RWPE2 (cell line): ENCODE measurements around the gene PSMD13.

Experiments used
- ATAC-seq: fragments of 200-7000 bp; cut with Tn5 transposase; 3 replicates; pipeline ENCODE4 v1.9.1; 2021; ENCODE audit warnings: low read depth
- DNase-seq: peaks from one replicate; pipeline ENCODE4 v3.0.0-alpha.2; 2020; ENCODE audit warnings: low spot score
- H3K27ac ChIP-seq: fragments of 450-650 bp; 2 replicates; pipeline ENCODE4 v1.5.1; 2017; ENCODE audit warnings: mild to moderate bottlenecking; ENCODE audit not compliant: poor library complexity, severe bottlenecking
- H3K27me3 ChIP-seq: fragments of 250-450 bp; sonication (Bioruptor Pico); 2 replicates; pipeline ENCODE4 v1.5.1; 2021; ENCODE audit warnings: mild to moderate bottlenecking, moderate library complexity; ENCODE audit not compliant: insufficient read depth, poor library complexity, severe bottlenecking
- H3K36me3 ChIP-seq: fragments of 250-450 bp; sonication (Bioruptor Pico); 2 replicates; pipeline ENCODE4 v1.5.1; 2020; ENCODE audit warnings: low read depth, mild to moderate bottlenecking, moderate library complexity
- H3K4me1 ChIP-seq: fragments of 250-450 bp; sonication (Bioruptor Pico); 2 replicates; pipeline ENCODE4 v1.5.1; 2021; ENCODE audit warnings: mild to moderate bottlenecking, moderate library complexity; ENCODE audit not compliant: insufficient read depth, poor library complexity, severe bottlenecking
- H3K4me3 ChIP-seq: fragments of 250-450 bp; sonication (Bioruptor Pico); 2 replicates; pipeline ENCODE4 v1.5.1; 2021; ENCODE audit warnings: mild to moderate bottlenecking, moderate library complexity; ENCODE audit not compliant: severe bottlenecking
- H3K9me3 ChIP-seq: fragments of 250-450 bp; sonication (Bioruptor Pico); 2 replicates; pipeline ENCODE4 v1.5.1; 2021; ENCODE audit warnings: mild to moderate bottlenecking, moderate library complexity; ENCODE audit not compliant: severe bottlenecking
- TF ChIP-seq, protein P1 (sequence below): fragments of 450-650 bp; IDR thresholded peaks from one replicate; pipeline ENCODE4 v1.5.1; 2017; ENCODE audit warnings: mild to moderate bottlenecking, moderate library complexity; ENCODE audit not compliant: poor library complexity, severe bottlenecking

The PSMD13 gene

DNA sequence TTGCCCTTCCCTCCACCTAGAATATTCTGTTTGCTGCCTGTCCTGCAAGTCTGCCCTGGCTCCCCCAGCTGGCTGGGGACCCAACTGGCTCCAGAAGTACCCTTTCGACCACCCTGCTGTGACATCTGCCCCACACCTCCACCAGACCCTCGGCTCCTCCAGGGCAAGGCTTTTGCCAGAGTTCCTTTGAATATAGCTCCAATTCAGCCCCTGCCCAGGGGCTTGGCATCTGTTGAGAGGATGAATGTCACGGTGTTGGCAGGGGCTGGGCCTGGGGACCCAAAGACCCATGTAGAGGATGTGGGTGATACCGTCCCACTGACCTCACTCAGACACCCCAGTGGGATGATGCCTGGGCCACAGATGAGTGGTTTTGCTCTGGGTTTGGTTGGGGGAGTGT lies 45.4 kb downstream of the PSMD13 start:
- no peak overlapping the region for H3K4me3 ChIP-seq
- DNase-seq, result no peak
- TF ChIP-seq, protein P1, sequence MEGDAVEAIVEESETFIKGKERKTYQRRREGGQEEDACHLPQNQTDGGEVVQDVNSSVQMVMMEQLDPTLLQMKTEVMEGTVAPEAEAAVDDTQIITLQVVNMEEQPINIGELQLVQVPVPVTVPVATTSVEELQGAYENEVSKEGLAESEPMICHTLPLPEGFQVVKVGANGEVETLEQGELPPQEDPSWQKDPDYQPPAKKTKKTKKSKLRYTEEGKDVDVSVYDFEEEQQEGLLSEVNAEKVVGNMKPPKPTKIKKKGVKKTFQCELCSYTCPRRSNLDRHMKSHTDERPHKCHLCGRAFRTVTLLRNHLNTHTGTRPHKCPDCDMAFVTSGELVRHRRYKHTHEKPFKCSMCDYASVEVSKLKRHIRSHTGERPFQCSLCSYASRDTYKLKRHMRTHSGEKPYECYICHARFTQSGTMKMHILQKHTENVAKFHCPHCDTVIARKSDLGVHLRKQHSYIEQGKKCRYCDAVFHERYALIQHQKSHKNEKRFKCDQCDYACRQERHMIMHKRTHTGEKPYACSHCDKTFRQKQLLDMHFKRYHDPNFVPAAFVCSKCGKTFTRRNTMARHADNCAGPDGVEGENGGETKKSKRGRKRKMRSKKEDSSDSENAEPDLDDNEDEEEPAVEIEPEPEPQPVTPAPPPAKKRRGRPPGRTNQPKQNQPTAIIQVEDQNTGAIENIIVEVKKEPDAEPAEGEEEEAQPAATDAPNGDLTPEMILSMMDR, result no peak
- peaks cover 56% of the 10 kb centered on the region for H3K27me3 ChIP-seq
- ATAC-seq, result no peak
- no peak overlapping the region for H3K27ac ChIP-seq
- H3K36me3 ChIP-seq, result no peaks in the 10 kb centered on the region
- H3K9me3 ChIP-seq, result no peaks in the 10 kb centered on the region
- no peaks in the 10 kb centered on the region for H3K4me1 ChIP-seq

- H3K4me1 ChIP-seq, result no peaks in the 10 kb centered on the region
- H3K36me3 ChIP-seq, result no peaks in the 10 kb centered on the region
- DNase-seq (no peak), ATAC-seq (no peak)
- H3K9me3 ChIP-seq, result no peaks in the 10 kb centered on the region
- no peak overlapping the region for H3K27ac ChIP-seq
- peaks cover 53% of the 10 kb centered on the region for H3K27me3 ChIP-seq
- no peak overlapping the region for H3K4me3 ChIP-seq
- TF ChIP-seq, protein P1, result no peak
These were observed 46.0 kb downstream of the PSMD13 start for GRCh38 chr11:282630-283360.

DNA sequence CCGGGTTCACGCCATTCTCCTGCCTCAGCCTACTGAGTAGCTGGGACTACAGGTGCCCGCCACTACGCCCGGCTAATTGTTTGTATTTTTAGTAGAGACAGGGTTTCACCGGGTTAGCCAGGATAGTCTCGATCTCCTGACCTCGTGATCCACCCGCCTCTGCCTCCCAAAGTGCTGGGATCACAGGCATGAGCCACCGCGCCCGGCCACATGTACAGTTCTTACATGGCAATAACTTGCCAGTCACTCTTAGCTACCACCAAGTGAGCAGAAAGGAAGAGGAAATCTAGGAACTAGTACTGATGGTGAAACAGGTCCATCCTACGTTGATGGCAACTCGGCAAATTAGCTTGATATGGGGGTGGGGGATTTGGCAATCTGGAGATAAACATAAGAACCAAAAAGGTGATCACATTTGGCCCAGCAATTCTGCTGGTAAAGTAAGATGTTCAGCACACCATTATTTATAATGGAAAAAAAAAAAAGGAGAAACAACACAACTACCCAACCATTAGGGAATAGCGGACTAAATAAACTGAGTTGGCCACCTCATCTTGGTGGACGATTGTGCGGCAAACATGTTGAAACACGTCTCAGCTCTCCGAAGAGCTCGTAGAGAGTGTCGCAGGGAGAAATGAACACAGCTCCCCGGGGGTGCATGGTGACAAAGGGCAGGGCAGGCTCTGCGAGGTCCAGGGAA lies 46.8 kb downstream of the PSMD13 start:
- TF ChIP-seq, protein P1, result no peak
- Histone ChIP-seq H3K4me1 (no peaks in the 10 kb centered on the region), H3K27me3 (peaks cover 53% of the 10 kb centered on the region), H3K27ac (no peak overlapping the region), H3K4me3 (no peak overlapping the region), H3K9me3 (no peaks in the 10 kb centered on the region), H3K36me3 (no peaks in the 10 kb centered on the region)
- no peak for DNase-seq
- no peak for ATAC-seq

DNA sequence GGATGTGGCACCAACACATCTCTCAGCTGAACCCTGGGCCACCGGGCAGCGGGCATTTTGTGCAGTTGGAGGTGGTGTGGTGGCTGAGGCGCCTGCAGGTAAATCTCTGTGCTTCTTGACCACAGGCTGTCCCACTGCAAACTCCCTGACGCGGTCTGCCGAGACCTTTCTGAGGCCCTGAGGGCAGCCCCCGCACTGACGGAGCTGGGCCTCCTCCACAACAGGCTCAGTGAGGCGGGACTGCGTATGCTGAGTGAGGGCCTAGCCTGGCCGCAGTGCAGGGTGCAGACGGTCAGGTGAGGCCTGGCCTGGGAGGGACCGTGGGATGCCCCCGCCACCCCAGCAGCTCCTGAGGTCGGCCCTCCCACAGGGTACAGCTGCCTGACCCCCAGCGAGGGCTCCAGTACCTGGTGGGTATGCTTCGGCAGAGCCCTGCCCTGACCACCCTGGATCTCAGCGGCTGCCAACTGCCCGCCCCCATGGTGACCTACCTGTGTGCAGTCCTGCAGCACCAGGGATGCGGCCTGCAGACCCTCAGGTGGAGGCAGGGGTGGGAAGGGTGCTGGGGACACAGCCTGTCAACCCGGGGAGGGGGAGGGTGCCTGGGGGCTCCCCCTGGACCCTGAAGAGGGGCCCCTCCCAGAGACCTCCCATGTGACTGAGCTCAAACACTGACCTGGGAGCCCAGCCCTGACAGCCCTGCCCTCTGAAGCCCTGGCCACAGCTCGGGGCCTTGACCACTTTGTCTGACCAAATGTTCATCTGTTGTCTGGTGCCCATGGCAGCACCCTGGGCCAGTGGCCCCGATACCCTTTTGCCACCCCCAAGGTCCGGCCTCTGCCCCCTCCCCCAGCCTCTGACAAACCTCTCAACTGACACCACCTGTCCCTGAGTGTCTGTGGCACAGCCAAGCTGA lies 47.6 kb downstream of the PSMD13 start:
- H3K27me3 ChIP-seq, result peaks cover 45% of the 10 kb centered on the region
- no peaks in the 10 kb centered on the region for H3K4me1 ChIP-seq
- H3K9me3 ChIP-seq, result no peaks in the 10 kb centered on the region
- DNase-seq (peak; percentile 55), ATAC-seq (no peak)
- no peak overlapping the region for H3K4me3 ChIP-seq
- H3K36me3 ChIP-seq, result no peaks in the 10 kb centered on the region
- H3K27ac ChIP-seq, result no peak overlapping the region
- TF ChIP-seq, protein P1, result no peak
